OCI-LY7 (cell line): Measurements from ENCODE around the gene NDUFV1.
"Not testable (repeated sequence)": the region's sequence is repeated elsewhere in the genome, so short reads cannot be mapped to it uniquely, and the experiment has no call there.

ENCODE experiments used
- EZH2phosphoT487 ChIP-seq: fragments of 200-600 bp; sonication (generic); IDR thresholded peaks from 2 replicates; pipeline ENCODE4 v1.6.1; 2018; ENCODE audit warnings: low read depth, borderline replicate concordance, mild to moderate bottlenecking, mixed run types, antibody characterized with exemption, low read length, moderate library complexity, mixed read lengths
- TF ChIP-seq, protein P1 (sequence below): fragments of 200-600 bp; sonication (generic); conservative IDR thresholded peaks from 2 replicates; pipeline ENCODE4 v1.5.1; 2014; ENCODE audit warnings: mild to moderate bottlenecking, antibody characterized with exemption, low read length, moderate library complexity, mixed read lengths

- TF ChIP-seq, protein P1, sequence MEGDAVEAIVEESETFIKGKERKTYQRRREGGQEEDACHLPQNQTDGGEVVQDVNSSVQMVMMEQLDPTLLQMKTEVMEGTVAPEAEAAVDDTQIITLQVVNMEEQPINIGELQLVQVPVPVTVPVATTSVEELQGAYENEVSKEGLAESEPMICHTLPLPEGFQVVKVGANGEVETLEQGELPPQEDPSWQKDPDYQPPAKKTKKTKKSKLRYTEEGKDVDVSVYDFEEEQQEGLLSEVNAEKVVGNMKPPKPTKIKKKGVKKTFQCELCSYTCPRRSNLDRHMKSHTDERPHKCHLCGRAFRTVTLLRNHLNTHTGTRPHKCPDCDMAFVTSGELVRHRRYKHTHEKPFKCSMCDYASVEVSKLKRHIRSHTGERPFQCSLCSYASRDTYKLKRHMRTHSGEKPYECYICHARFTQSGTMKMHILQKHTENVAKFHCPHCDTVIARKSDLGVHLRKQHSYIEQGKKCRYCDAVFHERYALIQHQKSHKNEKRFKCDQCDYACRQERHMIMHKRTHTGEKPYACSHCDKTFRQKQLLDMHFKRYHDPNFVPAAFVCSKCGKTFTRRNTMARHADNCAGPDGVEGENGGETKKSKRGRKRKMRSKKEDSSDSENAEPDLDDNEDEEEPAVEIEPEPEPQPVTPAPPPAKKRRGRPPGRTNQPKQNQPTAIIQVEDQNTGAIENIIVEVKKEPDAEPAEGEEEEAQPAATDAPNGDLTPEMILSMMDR, result not testable (repeated sequence)
- TF ChIP-seq EZH2phosphoT487, result not testable (repeated sequence)
These were observed 13.2 kb downstream of the NDUFV1 start for GRCh38 chr11:67619683-67620618.
